Neutrophil (primary cell): ENCODE measurements around the gene USP25.

Experiments used
- H3K27ac ChIP-seq: fragments of 200-600 bp; sonication (generic); 2 replicates; pipeline ENCODE4 v1.5.1; 2016; ENCODE audit warnings: mild to moderate bottlenecking, moderate library complexity
- H3K27me3 ChIP-seq: fragments of 200-600 bp; sonication (generic); 2 replicates; pipeline ENCODE4 v1.6.0; 2016; ENCODE audit warnings: mild to moderate bottlenecking
- H3K36me3 ChIP-seq: fragments of 200-600 bp; sonication (generic); 2 replicates; pipeline ENCODE4 v1.5.1; 2017
- H3K4me1 ChIP-seq, 2 experiments: fragments of 200-600 bp in 1 of 2; sonication (generic) in 1 of 2; 1 replicate in 1 of 2; 2 replicates in 1 of 2; pipeline versions ENCODE4 v1.5.1 to v1.6.1; 2013 to 2016; ENCODE audit warnings: low read depth in 1 of 2, low read length in 1 of 2, mild to moderate bottlenecking in 1 of 2, moderate library complexity in 1 of 2; ENCODE audit not compliant: control insufficient read depth in 1 of 2, insufficient read depth in 1 of 2
- H3K4me3 ChIP-seq, 2 experiments: fragments of 200-600 bp in 1 of 2; sonication (generic) in 1 of 2; 1 replicate in 1 of 2; 2 replicates in 1 of 2; pipeline ENCODE4 v1.5.1; 2013 to 2016; ENCODE audit warnings: low read depth in 1 of 2, low read length in 1 of 2, mild to moderate bottlenecking in 1 of 2, moderate library complexity in 1 of 2
- H3K9me3 ChIP-seq: fragments of 200-600 bp; sonication (generic); 2 replicates; pipeline ENCODE4 v1.5.1; 2016
- CTCF ChIP-seq: fragments of 200-600 bp; sonication (generic); IDR thresholded peaks from 2 replicates; pipeline ENCODE4 v1.5.1; 2016; ENCODE audit warnings: antibody characterized with exemption

Gene USP25

GRCh38 chr21:15751546-15751945 is 21.8 kb downstream of the USP25 start:
- Histone ChIP-seq H3K4me1 (peaks cover 0 to 10% of the 10 kb centered on the region in 2 experiments), H3K9me3 (no peaks in the 10 kb centered on the region), H3K36me3 (no peaks in the 10 kb centered on the region), H3K27me3 (no peaks in the 10 kb centered on the region), H3K4me3 (no peak overlapping the region), H3K27ac (no peak overlapping the region)
- no peak for TF ChIP-seq CTCF

- peaks cover 0 to 10% of the 10 kb centered on the region in 2 experiments for H3K4me1 ChIP-seq
Observed at GRCh38 chr21:15752763-15753407, 23.1 kb downstream of the USP25 start.

GRCh38 chr21:15753741-15754140 is 24.0 kb downstream of the USP25 start:
- no peaks in the 10 kb centered on the region for H3K9me3 ChIP-seq
- no peak overlapping the region for H3K4me3 ChIP-seq
- no peak for TF ChIP-seq CTCF
- no peaks in the 10 kb centered on the region for H3K36me3 ChIP-seq
- H3K27ac ChIP-seq, result no peak overlapping the region
- H3K27me3 ChIP-seq, result no peaks in the 10 kb centered on the region
- H3K4me1 ChIP-seq, result peaks cover 0 to 10% of the 10 kb centered on the region in 2 experiments

More at GRCh38 chr21:15752763-15753407, 23.1 kb downstream of the USP25 start:
- Histone ChIP-seq H3K9me3 (no peaks in the 10 kb centered on the region), H3K27ac (no peak overlapping the region), H3K36me3 (no peaks in the 10 kb centered on the region), H3K4me3 (no peak overlapping the region), H3K27me3 (no peaks in the 10 kb centered on the region)
- no peak for TF ChIP-seq CTCF

- Histone ChIP-seq H3K36me3 (no peaks in the 10 kb centered on the region), H3K27ac (peak overlapping the region; percentile 1), H3K4me1 (peaks cover 0 to 5% of the 10 kb centered on the region in 2 experiments), H3K9me3 (no peaks in the 10 kb centered on the region), H3K4me3 (no peak overlapping the region), H3K27me3 (no peaks in the 10 kb centered on the region)
- TF ChIP-seq CTCF, result no peak
Observed at GRCh38 chr21:15754640-15755039, 24.9 kb downstream of the USP25 start.

- no peak overlapping the region for H3K27ac ChIP-seq
- H3K27me3 ChIP-seq, result no peaks in the 10 kb centered on the region
- peaks cover 0 to 5% of the 10 kb centered on the region in 2 experiments for H3K4me1 ChIP-seq
- no peaks in the 10 kb centered on the region for H3K9me3 ChIP-seq
- no peak overlapping the region for H3K4me3 ChIP-seq
- TF ChIP-seq CTCF, result no peak
- H3K36me3 ChIP-seq, result no peaks in the 10 kb centered on the region
Observed at GRCh38 chr21:15755125-15755524, 25.3 kb downstream of the USP25 start.
